NCI-H2081 treated with DMSO at 0.1 percent for 48 hours (cell line): ENCODE measurements around the gene PARP15.
A peak's percentile ranks its signal among the peaks of the same experiment; 100 is the strongest.
"Not testable (repeated sequence)": the region's sequence is repeated elsewhere in the genome, so short reads cannot be mapped to it uniquely, and the experiment has no call there.

ENCODE experiments used
- DNase-seq: peaks from one replicate; lab custom pipeline; 2025; lab: John Stamatoyannopoulos, UW

PARP15 gene

GRCh38 chr3:122668930-122669730 lies 91.7 kb downstream of the PARP15 start:
- DNase-seq: no peak

GRCh38 chr3:122671553-122671952 lies 94.1 kb downstream of the PARP15 start:
- no peak for DNase-seq

GRCh38 chr3:122674339-122674738 lies 96.9 kb downstream of the PARP15 start:
- no peak for DNase-seq

- no peak for DNase-seq
Measured at GRCh38 chr3:122676759-122677158, 99.3 kb downstream of the PARP15 start.

GRCh38 chr3:122677216-122677615 lies 99.8 kb downstream of the PARP15 start:
- DNase-seq: no peak

GRCh38 chr3:122678506-122678905 lies 101.1 kb downstream of the PARP15 start:
- no peak for DNase-seq

- DNase-seq: peak; percentile 65
Measured at GRCh38 chr3:122679085-122679881, 101.8 kb downstream of the PARP15 start.

- no peak for DNase-seq
Measured at GRCh38 chr3:122679882-122680474, 102.5 kb downstream of the PARP15 start.

GRCh38 chr3:122680475-122681283 lies 103.2 kb downstream of the PARP15 start, which contains the start of gene PARP14:
Gene PARP14, plus strand, starts transcription at chr3:122680839. Its CDS starts 45 bp downstream, at chr3:122680884.
- DNase-seq: no peak

- DNase-seq: no peak
Measured at GRCh38 chr3:122681284-122681973, 104.0 kb downstream of the PARP15 start.

- DNase-seq: no peak
Measured at GRCh38 chr3:122681974-122682409, 104.5 kb downstream of the PARP15 start.

GRCh38 chr3:122682778-122683411 lies 105.4 kb downstream of the PARP15 start:
- DNase-seq: not testable (repeated sequence)

- no peak for DNase-seq
Measured at GRCh38 chr3:122687298-122687697, 109.8 kb downstream of the PARP15 start.
